Measurements from ENCODE around the gene FARS2.

Gene FARS2

GRCh38 chr6:5676701-5677100, 415.4 kb downstream of the FARS2 start:
- no peak for DNase-seq (ENCODE audit: low spot score)
- no peak for TF ChIP-seq CTCF (conservative IDR thresholded peaks at IDR 0.05; ENCODE audit: low read depth)
- CTCF ChIA-PET: no interaction called here
- POLR2A ChIA-PET (ENCODE audit: low non-redundant PET): no interaction called here
- no peak overlapping the region for H3K27ac ChIP-seq

GRCh38 chr6:5677219-5678000, 416.1 kb downstream of the FARS2 start:
- CTCF ChIA-PET: no interaction called here
- no peak overlapping the region for H3K27ac ChIP-seq
- no peak for TF ChIP-seq CTCF (conservative IDR thresholded peaks at IDR 0.05; ENCODE audit: low read depth)
- POLR2A ChIA-PET (ENCODE audit: low non-redundant PET): no interaction called here
- no peak for DNase-seq (ENCODE audit: low spot score)

DNA sequence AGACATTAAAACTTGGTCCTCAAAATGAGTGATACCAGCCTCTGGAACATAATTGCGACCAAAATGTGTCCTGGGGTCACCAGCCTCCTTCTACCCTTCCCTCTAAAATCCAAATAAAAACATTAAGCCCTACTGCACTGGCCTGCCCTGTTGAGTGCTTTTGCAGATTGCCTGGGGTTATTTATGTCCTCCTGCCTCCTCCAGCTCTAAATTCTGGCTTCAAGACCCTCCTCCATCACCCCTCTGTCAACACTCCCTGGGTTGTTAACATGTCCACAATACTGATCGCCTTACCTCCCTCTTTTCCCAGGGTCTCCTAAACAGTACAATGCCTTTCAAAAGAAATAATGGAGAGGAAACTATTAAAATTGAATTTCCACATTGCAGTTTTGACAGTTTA, 418.0 kb downstream of the FARS2 start:
- TF ChIP-seq CTCF (conservative IDR thresholded peaks at IDR 0.05; ENCODE audit: low read depth): no peak
- H3K27ac ChIP-seq: no peak overlapping the region

GRCh38 chr6:5679691-5680090, 418.4 kb downstream of the FARS2 start:
- no peak for TF ChIP-seq CTCF (conservative IDR thresholded peaks at IDR 0.05; ENCODE audit: low read depth)
- CTCF ChIA-PET: interaction anchor here (0.7 kb wide), 1 partner anchor 52 kb away, joined by 3 read pairs; no protein-coding TSS in a partner anchor
- DNase-seq (ENCODE audit: low spot score): no peak
- H3K27ac ChIP-seq: no peak overlapping the region
- POLR2A ChIA-PET (ENCODE audit: low non-redundant PET): no interaction called here

More for the DNA sequence above, 418.0 kb downstream of the FARS2 start:
- POLR2A ChIA-PET (ENCODE audit: low non-redundant PET): no interaction called here
- CTCF ChIA-PET: no interaction called here
- DNase-seq (ENCODE audit: low spot score): no peak

DNA sequence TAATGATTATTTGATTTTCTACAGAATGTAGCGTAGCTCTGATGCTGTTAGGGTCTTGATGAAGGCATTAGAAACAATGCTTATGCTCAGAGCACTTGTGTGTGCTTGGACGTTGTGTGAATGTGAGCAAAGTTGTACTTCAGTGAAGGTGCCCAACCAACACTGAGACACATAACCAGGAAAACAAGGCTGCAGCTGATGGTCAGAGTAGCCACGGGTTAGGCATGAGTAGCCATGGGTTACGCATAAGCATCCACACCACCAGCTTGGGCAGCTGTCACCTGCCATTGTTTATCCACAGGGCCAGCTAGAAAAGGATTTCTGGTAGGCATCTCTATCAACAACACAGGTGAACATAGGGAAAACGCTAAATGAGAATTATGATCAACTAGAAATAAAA, 418.8 kb downstream of the FARS2 start:
- ChIA-PET CTCF (interaction anchor here (0.7 kb wide), 1 partner anchor 51 kb away, joined by 3 read pairs; no protein-coding TSS in a partner anchor), POLR2A (ENCODE audit: low non-redundant PET) (no interaction called here)
- H3K27ac ChIP-seq: no peak overlapping the region
- no peak for TF ChIP-seq CTCF (conservative IDR thresholded peaks at IDR 0.05; ENCODE audit: low read depth)
- DNase-seq (ENCODE audit: low spot score): no peak

- no peak overlapping the region for H3K27ac ChIP-seq
- CTCF ChIA-PET: no interaction called here
- TF ChIP-seq CTCF (conservative IDR thresholded peaks at IDR 0.05; ENCODE audit: low read depth): no peak
Measured at GRCh38 chr6:5681480-5681879, 420.2 kb downstream of the FARS2 start.

More at GRCh38 chr6:5681480-5681879, 420.2 kb downstream of the FARS2 start:
- DNase-seq (ENCODE audit: low spot score): no peak
- POLR2A ChIA-PET (ENCODE audit: low non-redundant PET): no interaction called here
